ENCODE measurements around the gene RASSF3.

DNA sequence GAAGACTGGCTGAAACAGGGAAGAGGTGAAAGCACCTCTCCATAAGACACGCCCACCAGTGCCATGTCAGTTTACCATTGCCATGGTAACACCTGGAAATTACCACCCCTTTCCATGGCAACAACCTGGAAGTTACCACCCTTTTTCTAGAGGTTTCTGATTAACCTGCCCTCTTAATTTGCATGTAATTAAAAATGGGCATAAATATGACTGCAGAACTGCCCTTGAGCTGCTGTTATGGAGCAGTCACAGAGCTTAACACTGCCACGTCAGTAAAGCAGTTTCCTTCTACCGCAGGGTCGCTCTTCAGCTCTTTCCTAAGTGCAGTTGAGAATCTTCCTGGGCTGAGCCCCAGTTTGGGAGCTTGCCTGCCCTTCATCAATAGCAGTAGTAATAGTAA, 55.2 kb downstream of the RASSF3 start:
- TF ChIP-seq CTCF (IDR thresholded peaks at IDR 0.05), result no peak
- no peak for TF ChIP-seq POLR2A (IDR thresholded peaks at IDR 0.05)
- TF ChIP-seq POLR2AphosphoS5 (IDR thresholded peaks at IDR 0.05; ENCODE audit: insufficient read depth in 1 of 2, low read depth in 1 of 2), result no peak
